GM23338 (cell line): ENCODE results near the gene BTBD9. TPM values are rescaled to one million over a fixed set of nuclear protein-coding genes. Genes with fewer than 3 reads are reported as not detected.

Experiments
- ATAC-seq: fragments of 200-7000 bp; cut with Tn5 transposase; 3 replicates; pipeline ENCODE4 v1.9.1; 2020
- DNase-seq: peaks from one replicate; pipeline ENCODE4 v3.0.0-alpha.2; 2015; ENCODE audit warnings: low spot score
- H2AFZ ChIP-seq: fragments of 200-600 bp; sonication (generic); 2 replicates; pipeline ENCODE4 v1.8.0; 2016; ENCODE audit warnings: antibody characterized with exemption, mild to moderate bottlenecking, moderate library complexity
- H3F3A ChIP-seq: fragments of 200-600 bp; sonication (generic); replicated peaks from 2 replicates; pipeline ENCODE4 v1.8.0; 2017; ENCODE audit warnings: antibody characterized with exemption, mixed run types, low read depth
- H3K27ac ChIP-seq: fragments of 200-600 bp; sonication (generic); 2 replicates; pipeline ENCODE4 v1.6.1; 2016; ENCODE audit warnings: low read depth
- H3K27me3 ChIP-seq: fragments of 200-600 bp; sonication (generic); 2 replicates; pipeline ENCODE4 v1.8.0; 2016; ENCODE audit warnings: mild to moderate bottlenecking, mixed run types, moderate library complexity; ENCODE audit not compliant: insufficient read depth
- H3K36me3 ChIP-seq: fragments of 200-600 bp; sonication (generic); 2 replicates; pipeline ENCODE4 v1.8.0; 2016; ENCODE audit warnings: mild to moderate bottlenecking; ENCODE audit not compliant: insufficient read depth
- H3K4me1 ChIP-seq: fragments of 200-600 bp; sonication (generic); 2 replicates; pipeline ENCODE4 v1.8.0; 2016; ENCODE audit warnings: mild to moderate bottlenecking, moderate library complexity; ENCODE audit not compliant: insufficient read depth
- H3K4me2 ChIP-seq: fragments of 200-600 bp; sonication (generic); 2 replicates; pipeline ENCODE4 v1.7.1; 2017; ENCODE audit warnings: mixed run types
- H3K4me3 ChIP-seq: fragments of 200-600 bp; sonication (generic); 2 replicates; pipeline ENCODE4 v1.6.1; 2016; ENCODE audit warnings: mixed run types
- H3K79me2 ChIP-seq: fragments of 200-600 bp; sonication (generic); replicated peaks from 2 replicates; pipeline ENCODE4 v1.8.0; 2017; ENCODE audit warnings: mild to moderate bottlenecking; ENCODE audit not compliant: insufficient read depth
- H3K9me2 ChIP-seq: fragments of 200-600 bp; sonication (generic); 2 replicates; pipeline ENCODE4 v1.8.0; 2017; ENCODE audit not compliant: insufficient read depth
- H4K20me1 ChIP-seq: fragments of 200-600 bp; sonication (generic); replicated peaks from 2 replicates; pipeline ENCODE4 v1.8.0; 2017; ENCODE audit warnings: mild to moderate bottlenecking; ENCODE audit not compliant: insufficient read depth
- H3K27ac Mint-ChIP-seq: 2 replicates; pipeline ENCODE4 v1.8.0; 2020; ENCODE audit warnings: inconsistent platforms, mild to moderate bottlenecking, moderate library complexity, mixed read lengths
- H3K27me3 Mint-ChIP-seq: 3 replicates; pipeline ENCODE4 v1.8.0; 2022; ENCODE audit warnings: low read depth, mild to moderate bottlenecking, moderate library complexity, mixed read lengths, inconsistent platforms; ENCODE audit not compliant: insufficient read depth, poor library complexity
- H3K36me3 Mint-ChIP-seq: 3 replicates; pipeline ENCODE4 v1.8.0; 2021; ENCODE audit warnings: low read depth, mild to moderate bottlenecking, inconsistent platforms, moderate library complexity, mixed read lengths
- H3K4me1 Mint-ChIP-seq: 3 replicates; pipeline ENCODE4 v1.8.0; 2020; ENCODE audit warnings: mild to moderate bottlenecking, inconsistent platforms, mixed read lengths
- H3K4me3 Mint-ChIP-seq: 3 replicates; pipeline ENCODE4 v1.8.0; 2021; ENCODE audit warnings: moderate library complexity, mild to moderate bottlenecking, inconsistent platforms, mixed read lengths
- H3K9me3 Mint-ChIP-seq: 3 replicates; pipeline ENCODE4 v1.8.0; 2020; ENCODE audit warnings: moderate library complexity, mild to moderate bottlenecking, inconsistent platforms, mixed read lengths
- CREB1 ChIP-seq: fragments of 250-450 bp; sonication (Bioruptor Pico); IDR thresholded peaks from 2 replicates; pipeline ENCODE4 v1.5.0; 2020; ENCODE audit warnings: low read depth, mild to moderate bottlenecking, moderate library complexity
- EZH2 ChIP-seq: fragments of 200-600 bp; sonication (generic); IDR thresholded peaks from one replicate; pipeline ENCODE4 v1.8.0; 2017; ENCODE audit warnings: antibody characterized with exemption, mild to moderate bottlenecking, low read depth; ENCODE audit not compliant: unreplicated experiment
- EZH2phosphoT487 ChIP-seq: fragments of 200-600 bp; sonication (generic); IDR thresholded peaks from one replicate; pipeline ENCODE4 v1.8.1; 2018; ENCODE audit warnings: antibody characterized with exemption; ENCODE audit not compliant: unreplicated experiment
- JUNB ChIP-seq: IDR thresholded peaks from one replicate; pipeline ENCODE4 v1.6.1; 2016; ENCODE audit warnings: antibody characterized with exemption; ENCODE audit not compliant: unreplicated experiment
- NANOG ChIP-seq: IDR thresholded peaks from 2 replicates; pipeline ENCODE4 v1.6.1; 2016; ENCODE audit warnings: antibody characterized with exemption, borderline replicate concordance
- POLR2AphosphoS5 ChIP-seq: IDR thresholded peaks from 2 replicates; pipeline ENCODE4 v1.6.1; 2016; ENCODE audit warnings: antibody characterized with exemption, low read depth
- STAT1 ChIP-seq: IDR thresholded peaks from one replicate; pipeline ENCODE4 v1.6.1; 2016; ENCODE audit warnings: antibody characterized with exemption; ENCODE audit not compliant: unreplicated experiment
- ZNF114 ChIP-seq: fragments of 250-450 bp; sonication (Bioruptor Pico); IDR thresholded peaks from 2 replicates; pipeline ENCODE4 v1.5.0; 2020; ENCODE audit warnings: mild to moderate bottlenecking, moderate library complexity
- ZNF331 ChIP-seq: fragments of 250-450 bp; sonication (Bioruptor Pico); IDR thresholded peaks from 2 replicates; pipeline ENCODE4 v1.5.0; 2020; ENCODE audit warnings: low read depth, mild to moderate bottlenecking, moderate library complexity
- polyA plus RNA-seq: library from polyadenylated mRNA; unstranded; fragments of >200 nt; fragmentation: Nextera tagmentation; extraction: Ambion mirVana; gene quantifications from 2 replicates; pipeline ENCODE4 v1.2.1, GENCODE V29; 2016
- total RNA-seq: library from RNA; depleted of rRNA; stranded (reverse); fragments of >200 nt; shearing (Covaris generic); gene quantifications from 2 replicates; pipeline ENCODE4 v1.2.3, GENCODE V29; 2014
- TF ChIP-seq, protein P1 (sequence below): IDR thresholded peaks from one replicate; pipeline ENCODE4 v1.6.1; 2018; ENCODE audit warnings: antibody characterized with exemption; ENCODE audit not compliant: unreplicated experiment
- TF ChIP-seq, protein P2 (sequence below): IDR thresholded peaks from 2 replicates; pipeline ENCODE4 v1.6.1; 2016; ENCODE audit warnings: antibody characterized with exemption
- TF ChIP-seq, protein P3 (sequence below), 2 experiments: fragments of 200-600 bp in 1 of 2; sonication (generic) in 1 of 2; conservative IDR thresholded peaks; 2 replicates each; pipeline versions ENCODE4 v1.5.1 to v1.6.1; 2016 to 2017; ENCODE audit warnings: antibody characterized with exemption in 2 of 2, low read depth in 2 of 2, mild to moderate bottlenecking in 2 of 2, moderate library complexity in 1 of 2
- TF ChIP-seq, protein P4 (sequence below): fragments of 250-450 bp; sonication (Bioruptor Pico); IDR thresholded peaks from 2 replicates; pipeline ENCODE4 v1.5.0; 2020; ENCODE audit warnings: mild to moderate bottlenecking, moderate library complexity

Gene BTBD9
- total and polyA plus RNA-seq, 2 experiments from 2014 or later = 4.2 to 5.3 TPM

DNA sequence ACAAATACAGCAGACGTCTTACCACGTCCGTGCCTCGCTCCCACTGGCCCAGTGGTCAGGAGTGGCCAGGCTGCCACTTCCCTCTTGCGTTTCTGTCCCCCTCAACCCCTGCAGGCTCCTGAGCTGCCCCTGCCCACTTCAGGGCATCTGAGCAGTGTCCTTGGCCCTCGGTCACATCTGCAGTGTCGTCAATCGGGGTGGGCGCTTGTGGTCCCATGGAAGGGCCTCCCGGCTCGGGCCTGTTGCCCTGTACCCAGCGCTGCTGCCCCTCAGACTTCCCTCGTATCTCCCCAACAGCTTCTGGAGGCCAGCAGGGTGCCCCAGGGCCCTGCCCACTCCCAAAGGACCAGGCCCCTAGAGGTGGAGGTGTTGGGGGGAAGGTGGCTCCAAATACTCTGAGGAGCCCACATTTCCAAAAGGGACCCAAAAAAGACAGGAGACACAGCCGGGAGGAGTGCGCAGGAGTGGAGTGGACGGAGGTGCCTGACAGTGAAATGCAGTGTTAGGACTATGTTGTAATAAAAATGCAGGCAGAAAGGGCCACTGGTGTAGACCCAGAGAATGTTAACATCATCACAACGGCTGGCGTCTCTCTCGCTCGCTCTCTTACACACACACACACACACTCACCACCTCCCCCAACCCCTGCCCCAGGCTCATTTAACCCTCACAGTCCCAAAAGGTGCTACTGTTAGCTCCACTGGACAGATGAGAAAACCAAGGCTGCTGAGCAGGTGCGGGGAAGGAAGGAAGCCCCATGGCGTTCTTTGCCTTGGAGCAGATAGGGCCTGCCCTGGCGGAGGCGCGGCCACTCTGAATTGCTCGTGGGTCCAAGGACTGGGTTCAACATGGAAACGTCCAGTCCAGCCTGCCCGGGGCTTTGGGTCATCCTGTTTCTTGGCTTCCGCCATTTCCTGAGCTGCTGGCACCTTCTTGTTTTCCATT, 476.3 kb downstream of the BTBD9 start:
- no peaks in the 10 kb centered on the region for H3K79me2 ChIP-seq
- no peak overlapping the region for H3K27ac ChIP-seq
- no peak overlapping the region for H3K27ac Mint-ChIP-seq
- H3K9me3 Mint-ChIP-seq = no peaks in the 10 kb centered on the region; the same call in 2 of the 3 replicates
- H3K27me3 Mint-ChIP-seq = peaks cover 19% of the 10 kb centered on the region
- no peak overlapping the region for H3K4me2 ChIP-seq
- H4K20me1 ChIP-seq = no peaks in the 10 kb centered on the region
- peaks cover 10% of the 10 kb centered on the region; the same call in 2 of the 3 replicates for H3K4me1 Mint-ChIP-seq
- H3K9me2 ChIP-seq = no peaks in the 10 kb centered on the region
- H3K4me3 ChIP-seq = no peak overlapping the region
- no peaks in the 10 kb centered on the region for H3F3A ChIP-seq
- ATAC-seq (no peak), DNase-seq (no peak)
- no peak overlapping the region for H2AFZ ChIP-seq
- peaks cover 2% of the 10 kb centered on the region; the same call in 1 of the 3 replicates for H3K36me3 Mint-ChIP-seq
- H3K36me3 ChIP-seq = no peaks in the 10 kb centered on the region
- TF ChIP-seq JUNB (no peak), NANOG (no peak), CREB1 (CRISPR knock-in tag) (no peak), EZH2phosphoT487 (no peak), STAT1 (no peak), ZNF114 (no peak), ZNF331 (no peak), EZH2 (no peak), POLR2AphosphoS5 (no peak)
- TF ChIP-seq, protein P1, sequence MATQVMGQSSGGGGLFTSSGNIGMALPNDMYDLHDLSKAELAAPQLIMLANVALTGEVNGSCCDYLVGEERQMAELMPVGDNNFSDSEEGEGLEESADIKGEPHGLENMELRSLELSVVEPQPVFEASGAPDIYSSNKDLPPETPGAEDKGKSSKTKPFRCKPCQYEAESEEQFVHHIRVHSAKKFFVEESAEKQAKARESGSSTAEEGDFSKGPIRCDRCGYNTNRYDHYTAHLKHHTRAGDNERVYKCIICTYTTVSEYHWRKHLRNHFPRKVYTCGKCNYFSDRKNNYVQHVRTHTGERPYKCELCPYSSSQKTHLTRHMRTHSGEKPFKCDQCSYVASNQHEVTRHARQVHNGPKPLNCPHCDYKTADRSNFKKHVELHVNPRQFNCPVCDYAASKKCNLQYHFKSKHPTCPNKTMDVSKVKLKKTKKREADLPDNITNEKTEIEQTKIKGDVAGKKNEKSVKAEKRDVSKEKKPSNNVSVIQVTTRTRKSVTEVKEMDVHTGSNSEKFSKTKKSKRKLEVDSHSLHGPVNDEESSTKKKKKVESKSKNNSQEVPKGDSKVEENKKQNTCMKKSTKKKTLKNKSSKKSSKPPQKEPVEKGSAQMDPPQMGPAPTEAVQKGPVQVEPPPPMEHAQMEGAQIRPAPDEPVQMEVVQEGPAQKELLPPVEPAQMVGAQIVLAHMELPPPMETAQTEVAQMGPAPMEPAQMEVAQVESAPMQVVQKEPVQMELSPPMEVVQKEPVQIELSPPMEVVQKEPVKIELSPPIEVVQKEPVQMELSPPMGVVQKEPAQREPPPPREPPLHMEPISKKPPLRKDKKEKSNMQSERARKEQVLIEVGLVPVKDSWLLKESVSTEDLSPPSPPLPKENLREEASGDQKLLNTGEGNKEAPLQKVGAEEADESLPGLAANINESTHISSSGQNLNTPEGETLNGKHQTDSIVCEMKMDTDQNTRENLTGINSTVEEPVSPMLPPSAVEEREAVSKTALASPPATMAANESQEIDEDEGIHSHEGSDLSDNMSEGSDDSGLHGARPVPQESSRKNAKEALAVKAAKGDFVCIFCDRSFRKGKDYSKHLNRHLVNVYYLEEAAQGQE = no peak
- TF ChIP-seq, protein P2, sequence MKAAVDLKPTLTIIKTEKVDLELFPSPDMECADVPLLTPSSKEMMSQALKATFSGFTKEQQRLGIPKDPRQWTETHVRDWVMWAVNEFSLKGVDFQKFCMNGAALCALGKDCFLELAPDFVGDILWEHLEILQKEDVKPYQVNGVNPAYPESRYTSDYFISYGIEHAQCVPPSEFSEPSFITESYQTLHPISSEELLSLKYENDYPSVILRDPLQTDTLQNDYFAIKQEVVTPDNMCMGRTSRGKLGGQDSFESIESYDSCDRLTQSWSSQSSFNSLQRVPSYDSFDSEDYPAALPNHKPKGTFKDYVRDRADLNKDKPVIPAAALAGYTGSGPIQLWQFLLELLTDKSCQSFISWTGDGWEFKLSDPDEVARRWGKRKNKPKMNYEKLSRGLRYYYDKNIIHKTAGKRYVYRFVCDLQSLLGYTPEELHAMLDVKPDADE = no peak
- TF ChIP-seq, protein P3, sequence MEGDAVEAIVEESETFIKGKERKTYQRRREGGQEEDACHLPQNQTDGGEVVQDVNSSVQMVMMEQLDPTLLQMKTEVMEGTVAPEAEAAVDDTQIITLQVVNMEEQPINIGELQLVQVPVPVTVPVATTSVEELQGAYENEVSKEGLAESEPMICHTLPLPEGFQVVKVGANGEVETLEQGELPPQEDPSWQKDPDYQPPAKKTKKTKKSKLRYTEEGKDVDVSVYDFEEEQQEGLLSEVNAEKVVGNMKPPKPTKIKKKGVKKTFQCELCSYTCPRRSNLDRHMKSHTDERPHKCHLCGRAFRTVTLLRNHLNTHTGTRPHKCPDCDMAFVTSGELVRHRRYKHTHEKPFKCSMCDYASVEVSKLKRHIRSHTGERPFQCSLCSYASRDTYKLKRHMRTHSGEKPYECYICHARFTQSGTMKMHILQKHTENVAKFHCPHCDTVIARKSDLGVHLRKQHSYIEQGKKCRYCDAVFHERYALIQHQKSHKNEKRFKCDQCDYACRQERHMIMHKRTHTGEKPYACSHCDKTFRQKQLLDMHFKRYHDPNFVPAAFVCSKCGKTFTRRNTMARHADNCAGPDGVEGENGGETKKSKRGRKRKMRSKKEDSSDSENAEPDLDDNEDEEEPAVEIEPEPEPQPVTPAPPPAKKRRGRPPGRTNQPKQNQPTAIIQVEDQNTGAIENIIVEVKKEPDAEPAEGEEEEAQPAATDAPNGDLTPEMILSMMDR (conservative IDR thresholded peaks at IDR 0.05; ENCODE audit: low read depth in 2 of 2) = no peak
- TF ChIP-seq, protein P4, sequence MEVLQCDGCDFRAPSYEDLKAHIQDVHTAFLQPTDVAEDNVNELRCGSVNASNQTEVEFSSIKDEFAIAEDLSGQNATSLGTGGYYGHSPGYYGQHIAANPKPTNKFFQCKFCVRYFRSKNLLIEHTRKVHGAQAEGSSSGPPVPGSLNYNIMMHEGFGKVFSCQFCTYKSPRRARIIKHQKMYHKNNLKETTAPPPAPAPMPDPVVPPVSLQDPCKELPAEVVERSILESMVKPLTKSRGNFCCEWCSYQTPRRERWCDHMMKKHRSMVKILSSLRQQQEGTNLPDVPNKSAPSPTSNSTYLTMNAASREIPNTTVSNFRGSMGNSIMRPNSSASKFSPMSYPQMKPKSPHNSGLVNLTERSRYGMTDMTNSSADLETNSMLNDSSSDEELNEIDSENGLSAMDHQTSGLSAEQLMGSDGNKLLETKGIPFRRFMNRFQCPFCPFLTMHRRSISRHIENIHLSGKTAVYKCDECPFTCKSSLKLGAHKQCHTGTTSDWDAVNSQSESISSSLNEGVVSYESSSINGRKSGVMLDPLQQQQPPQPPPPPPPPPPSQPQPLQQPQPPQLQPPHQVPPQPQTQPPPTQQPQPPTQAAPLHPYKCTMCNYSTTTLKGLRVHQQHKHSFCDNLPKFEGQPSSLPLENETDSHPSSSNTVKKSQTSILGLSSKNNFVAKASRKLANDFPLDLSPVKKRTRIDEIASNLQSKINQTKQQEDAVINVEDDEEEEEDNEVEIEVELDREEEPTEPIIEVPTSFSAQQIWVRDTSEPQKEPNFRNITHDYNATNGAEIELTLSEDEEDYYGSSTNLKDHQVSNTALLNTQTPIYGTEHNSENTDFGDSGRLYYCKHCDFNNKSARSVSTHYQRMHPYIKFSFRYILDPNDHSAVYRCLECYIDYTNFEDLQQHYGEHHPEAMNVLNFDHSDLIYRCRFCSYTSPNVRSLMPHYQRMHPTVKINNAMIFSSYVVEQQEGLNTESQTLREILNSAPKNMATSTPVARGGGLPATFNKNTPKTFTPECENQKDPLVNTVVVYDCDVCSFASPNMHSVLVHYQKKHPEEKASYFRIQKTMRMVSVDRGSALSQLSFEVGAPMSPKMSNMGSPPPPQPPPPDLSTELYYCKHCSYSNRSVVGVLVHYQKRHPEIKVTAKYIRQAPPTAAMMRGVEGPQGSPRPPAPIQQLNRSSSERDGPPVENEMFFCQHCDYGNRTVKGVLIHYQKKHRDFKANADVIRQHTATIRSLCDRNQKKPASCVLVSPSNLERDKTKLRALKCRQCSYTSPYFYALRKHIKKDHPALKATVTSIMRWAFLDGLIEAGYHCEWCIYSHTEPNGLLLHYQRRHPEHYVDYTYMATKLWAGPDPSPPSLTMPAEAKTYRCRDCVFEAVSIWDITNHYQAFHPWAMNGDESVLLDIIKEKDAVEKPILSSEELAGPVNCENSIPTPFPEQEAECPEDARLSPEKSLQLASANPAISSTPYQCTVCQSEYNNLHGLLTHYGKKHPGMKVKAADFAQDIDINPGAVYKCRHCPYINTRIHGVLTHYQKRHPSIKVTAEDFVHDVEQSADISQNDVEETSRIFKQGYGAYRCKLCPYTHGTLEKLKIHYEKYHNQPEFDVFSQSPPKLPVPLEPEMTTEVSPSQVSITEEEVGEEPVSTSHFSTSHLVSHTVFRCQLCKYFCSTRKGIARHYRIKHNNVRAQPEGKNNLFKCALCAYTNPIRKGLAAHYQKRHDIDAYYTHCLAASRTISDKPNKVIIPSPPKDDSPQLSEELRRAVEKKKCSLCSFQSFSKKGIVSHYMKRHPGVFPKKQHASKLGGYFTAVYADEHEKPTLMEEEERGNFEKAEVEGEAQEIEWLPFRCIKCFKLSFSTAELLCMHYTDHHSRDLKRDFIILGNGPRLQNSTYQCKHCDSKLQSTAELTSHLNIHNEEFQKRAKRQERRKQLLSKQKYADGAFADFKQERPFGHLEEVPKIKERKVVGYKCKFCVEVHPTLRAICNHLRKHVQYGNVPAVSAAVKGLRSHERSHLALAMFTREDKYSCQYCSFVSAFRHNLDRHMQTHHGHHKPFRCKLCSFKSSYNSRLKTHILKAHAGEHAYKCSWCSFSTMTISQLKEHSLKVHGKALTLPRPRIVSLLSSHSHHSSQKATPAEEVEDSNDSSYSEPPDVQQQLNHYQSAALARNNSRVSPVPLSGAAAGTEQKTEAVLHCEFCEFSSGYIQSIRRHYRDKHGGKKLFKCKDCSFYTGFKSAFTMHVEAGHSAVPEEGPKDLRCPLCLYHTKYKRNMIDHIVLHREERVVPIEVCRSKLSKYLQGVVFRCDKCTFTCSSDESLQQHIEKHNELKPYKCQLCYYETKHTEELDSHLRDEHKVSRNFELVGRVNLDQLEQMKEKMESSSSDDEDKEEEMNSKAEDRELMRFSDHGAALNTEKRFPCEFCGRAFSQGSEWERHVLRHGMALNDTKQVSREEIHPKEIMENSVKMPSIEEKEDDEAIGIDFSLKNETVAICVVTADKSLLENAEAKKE (CRISPR knock-in tag) = no peak
- H3K27me3 ChIP-seq = no peaks in the 10 kb centered on the region
- H3K4me1 ChIP-seq = no peaks in the 10 kb centered on the region
- H3K4me3 Mint-ChIP-seq = no peak overlapping the region
